ENCODE results near the gene MCHR2.

- TF ChIP-seq TP53 (CRISPR knock-in tag; IDR thresholded peaks at IDR 0.05) (no peak), NR3C1 (IDR thresholded peaks at IDR 0.05) (no peak), JUNB (IDR thresholded peaks at IDR 0.05) (no peak), HMGXB4 (CRISPR knock-in tag; IDR thresholded peaks at IDR 0.05; ENCODE audit: borderline replicate concordance) (no peak), POLR2A (IDR thresholded peaks at IDR 0.05; ENCODE audit: low read length) (no peak), CTCF (IDR thresholded peaks at IDR 0.05) (no peak), USF2 (IDR thresholded peaks at IDR 0.05) (no peak)
Measured at GRCh38 chr6:99943846-99944245, 50.2 kb downstream of the MCHR2 start.
